SIG-M5 treated with dmso at 0.1 percent for 504 hours (cell line): ENCODE data around the gene PRR3.
"Not testable (repeated sequence)": the region's sequence is repeated elsewhere in the genome, so short reads cannot be mapped to it uniquely, and the experiment has no call there.

Source experiments
- DNase-seq: peaks from one replicate; lab custom pipeline; 2025; ENCODE audit not compliant: unreplicated experiment; lab: John Stamatoyannopoulos, UW

The PRR3 gene, protein sequence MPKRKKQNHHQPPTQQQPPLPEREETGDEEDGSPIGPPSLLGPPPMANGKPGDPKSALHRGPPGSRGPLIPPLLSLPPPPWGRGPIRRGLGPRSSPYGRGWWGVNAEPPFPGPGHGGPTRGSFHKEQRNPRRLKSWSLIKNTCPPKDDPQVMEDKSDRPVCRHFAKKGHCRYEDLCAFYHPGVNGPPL

GRCh38 chr6:30556906-30557682, at the start of gene PRR3:
PRR3 (plus strand) TSS chr6:30557295; CDS start chr6:30557345, 50 bp downstream.
- DNase-seq = peak; percentile 87

- DNase-seq = peak; percentile 41
Observed at GRCh38 chr6:30507849-30508827, 49.0 kb upstream of the PRR3 start.

DNA sequence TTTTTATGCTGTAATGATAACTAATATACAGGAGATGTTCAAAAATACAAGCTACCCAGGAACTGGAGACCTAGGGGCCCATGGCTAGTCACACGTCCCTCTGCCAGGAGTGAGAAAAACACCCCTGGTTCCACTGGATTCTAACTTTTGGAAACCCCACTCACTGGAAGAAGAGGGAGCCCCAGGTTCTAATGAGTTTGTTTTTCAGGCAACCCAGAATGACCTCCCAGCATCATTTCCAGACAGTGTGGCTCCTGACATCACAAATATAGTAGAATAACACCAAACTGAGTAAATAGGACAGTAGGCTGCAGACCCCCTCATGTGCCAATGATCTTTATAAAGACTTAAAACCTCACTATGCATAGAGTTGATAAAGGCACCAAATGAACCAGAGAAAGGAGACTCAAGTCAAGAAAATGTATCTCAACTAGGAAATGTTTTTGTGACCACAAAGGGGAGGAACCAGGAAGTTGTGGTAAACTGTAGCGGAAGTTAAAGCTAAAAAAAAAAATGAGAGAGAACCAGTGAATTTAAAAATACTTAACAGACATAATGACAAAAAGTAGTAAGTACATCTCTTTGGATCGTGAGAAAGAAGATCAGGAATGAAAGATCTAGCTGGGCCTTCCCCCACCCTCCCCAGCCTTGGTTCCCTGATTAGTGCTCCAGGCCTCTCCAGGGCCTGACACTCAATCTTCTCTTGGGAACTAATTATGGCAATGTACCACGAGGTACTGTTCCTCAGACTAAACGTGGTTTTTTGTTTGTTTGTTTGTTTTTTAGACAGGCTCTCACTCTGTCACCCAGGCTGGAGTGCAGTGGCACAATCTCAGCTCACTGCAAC, 48.0 kb upstream of the PRR3 start:
- DNase-seq = peak; percentile 85

DNA sequence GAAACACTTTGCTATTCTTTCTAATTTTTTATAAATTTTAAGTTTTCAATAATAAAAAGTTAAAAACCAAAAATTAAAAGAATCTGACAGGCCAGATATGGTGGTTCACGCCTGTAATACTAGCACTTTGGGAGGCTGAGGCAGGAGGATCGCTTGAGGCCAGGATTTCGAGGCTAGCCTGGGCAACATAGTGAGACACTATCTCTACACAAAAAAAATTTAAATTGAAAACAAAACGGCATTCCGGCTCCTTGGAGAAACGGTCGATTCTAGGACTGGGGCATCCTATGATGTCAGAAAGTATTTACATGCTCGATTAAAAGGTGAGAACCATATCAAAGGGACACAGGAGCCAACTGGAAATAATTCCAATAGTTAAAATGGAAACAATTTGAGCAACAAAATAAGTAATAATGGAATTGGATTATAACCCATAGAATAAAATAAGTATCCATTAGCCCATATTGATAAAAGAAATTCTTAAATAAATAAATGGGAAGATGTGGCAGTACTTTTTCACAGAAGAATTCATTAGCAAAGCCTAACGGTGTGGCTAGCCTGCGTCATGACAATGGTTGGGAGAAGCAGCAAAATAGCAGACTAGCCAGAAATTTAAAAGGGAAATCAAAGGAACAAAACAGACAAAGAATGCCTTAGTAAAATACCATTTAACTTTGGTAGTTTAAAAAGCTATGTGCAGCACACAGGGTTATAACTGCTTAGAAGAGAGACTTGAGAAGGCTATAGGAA, 46.5 kb upstream of the PRR3 start:
- DNase-seq = no peak

DNA sequence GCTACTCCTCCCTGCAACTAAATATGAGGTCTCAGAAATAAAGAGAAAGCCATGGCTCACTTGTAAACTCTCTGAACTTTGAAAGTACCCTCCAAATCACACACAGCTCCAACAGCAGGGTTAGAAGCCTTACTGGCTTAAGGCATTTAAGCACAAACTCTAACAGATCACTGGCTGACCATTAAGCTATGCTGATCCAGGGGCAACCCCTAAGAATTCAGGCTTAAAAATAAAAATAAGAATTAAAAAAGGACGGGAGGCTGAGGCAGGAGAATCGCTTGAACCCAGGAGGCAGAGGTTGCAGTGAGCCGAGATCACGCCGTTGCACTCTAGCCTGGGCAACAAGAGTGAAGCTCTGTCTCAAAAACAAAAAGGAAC, 45.9 kb upstream of the PRR3 start:
- no peak for DNase-seq

- no peak for DNase-seq
Observed at GRCh38 chr6:30513451-30513850, 43.6 kb upstream of the PRR3 start.

DNA sequence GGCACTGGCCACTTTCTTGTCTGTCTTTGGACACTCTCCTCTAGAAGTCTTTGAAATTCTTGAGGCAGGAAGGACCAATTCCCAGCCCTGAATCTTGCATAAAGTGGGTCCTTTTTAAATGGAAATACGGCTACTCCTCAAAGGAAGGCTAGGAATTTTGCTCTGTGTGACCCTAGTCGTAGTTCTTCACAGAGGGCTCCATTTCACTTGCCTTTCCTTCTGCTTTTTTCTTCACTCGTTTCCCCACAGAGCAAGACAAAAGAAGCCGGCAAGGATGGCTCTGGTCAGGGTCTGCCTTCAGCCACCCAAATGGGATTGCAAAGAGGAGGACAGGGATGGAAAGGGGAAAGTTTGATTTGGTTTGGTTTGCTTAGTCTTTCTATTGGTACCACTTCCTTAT, 42.0 kb upstream of the PRR3 start:
- no peak for DNase-seq

GRCh38 chr6:30515944-30516753, 40.9 kb upstream of the PRR3 start:
- peak; percentile 99 for DNase-seq

- DNase-seq = not testable (repeated sequence)
Observed at GRCh38 chr6:30516754-30517076, 40.4 kb upstream of the PRR3 start.

- DNase-seq = not testable (repeated sequence)
Observed at GRCh38 chr6:30517767-30518504, 39.2 kb upstream of the PRR3 start.

- DNase-seq = not testable (repeated sequence)
Observed at GRCh38 chr6:30518505-30519145, 38.5 kb upstream of the PRR3 start.

DNA sequence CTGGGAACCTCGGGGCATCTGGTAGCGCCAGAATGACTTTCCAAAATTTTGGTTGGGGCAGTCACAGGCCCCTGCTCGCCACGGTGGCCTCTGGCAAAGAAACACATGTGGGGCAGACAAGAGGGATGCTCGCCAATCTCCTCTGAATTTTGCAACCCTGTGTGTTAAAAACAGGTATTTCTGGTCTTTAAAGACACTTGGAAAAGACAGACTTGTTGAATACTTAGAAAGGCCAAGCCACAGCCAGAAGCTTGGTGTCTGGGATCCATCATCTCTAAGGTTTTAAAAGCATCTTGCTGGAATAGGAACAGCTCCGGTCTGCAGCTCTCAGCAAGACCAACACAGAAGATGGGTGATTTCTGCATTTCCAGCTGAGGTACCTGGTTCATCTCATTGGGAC, 36.6 kb upstream of the PRR3 start:
- DNase-seq = no peak

GRCh38 chr6:30521082-30521481, 36.0 kb upstream of the PRR3 start:
- DNase-seq = not testable (repeated sequence)

- not testable (repeated sequence) for DNase-seq
Observed at GRCh38 chr6:30521952-30522351, 35.1 kb upstream of the PRR3 start.

DNA sequence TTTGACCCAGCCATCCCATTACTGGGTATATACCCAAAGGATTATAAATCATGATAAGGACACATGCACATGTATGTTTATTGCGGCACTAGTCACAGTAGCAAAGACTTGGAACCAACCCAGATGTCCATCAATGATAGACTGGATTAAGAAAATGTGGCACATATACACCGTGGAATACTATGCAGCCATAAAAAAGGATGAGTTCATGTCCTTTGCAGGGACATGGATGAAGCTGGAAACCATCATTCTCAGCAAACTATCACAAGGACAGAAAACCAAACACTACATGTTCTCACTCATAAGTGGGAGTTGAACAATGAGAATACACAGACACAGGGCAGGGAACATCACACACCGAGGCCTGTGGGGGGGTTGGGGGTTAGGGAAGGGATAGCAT, 30.7 kb upstream of the PRR3 start:
- not testable (repeated sequence) for DNase-seq

GRCh38 chr6:30529349-30529875, 27.7 kb upstream of the PRR3 start:
- peak; percentile 59 for DNase-seq

DNA sequence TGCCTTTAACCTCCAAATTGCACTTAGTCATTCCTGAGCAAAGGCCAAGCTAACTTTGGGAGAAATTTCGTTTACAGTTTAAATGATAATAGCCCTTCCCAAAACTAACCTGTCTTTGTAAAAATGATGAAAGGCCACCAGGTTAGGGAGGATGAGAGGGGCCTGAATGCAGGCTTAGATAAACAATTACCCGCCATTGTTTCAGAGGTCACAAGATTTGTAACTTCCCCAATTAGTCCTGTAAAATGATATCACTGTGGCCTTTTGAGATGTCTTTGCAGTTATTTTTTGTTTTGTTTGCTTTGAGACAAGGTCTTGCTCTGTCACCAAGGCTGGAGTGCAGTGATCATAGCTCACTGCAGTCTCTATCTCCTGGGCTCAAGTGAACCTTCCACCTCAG, 27.1 kb upstream of the PRR3 start:
- DNase-seq = no peak
